Measurements from ENCODE around the gene RAB1B.
A peak's percentile ranks its signal among the peaks of the same experiment; 100 is the strongest.

Gene RAB1B

DNA sequence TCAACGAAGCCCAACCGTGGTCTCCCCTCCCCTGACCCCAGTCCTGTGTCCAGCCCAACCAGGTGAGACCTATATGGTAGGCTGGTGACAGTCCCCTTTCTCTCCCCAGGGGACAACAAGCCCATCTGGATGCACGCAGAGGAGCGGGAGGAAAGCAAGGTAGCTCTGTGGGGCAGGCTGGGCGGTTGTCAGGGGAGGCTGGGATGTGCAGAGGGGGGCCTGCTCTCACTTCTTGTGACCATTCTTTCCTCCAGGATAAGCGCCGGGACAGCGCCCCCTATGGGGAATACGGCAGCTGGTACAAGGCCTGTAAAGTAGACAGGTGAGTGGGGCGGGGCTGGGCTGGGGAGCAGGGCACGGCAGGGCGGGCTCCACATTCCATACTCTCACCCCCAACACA is 3.5 kb upstream of the RAB1B start:
- TF ChIP-seq, protein P1, sequence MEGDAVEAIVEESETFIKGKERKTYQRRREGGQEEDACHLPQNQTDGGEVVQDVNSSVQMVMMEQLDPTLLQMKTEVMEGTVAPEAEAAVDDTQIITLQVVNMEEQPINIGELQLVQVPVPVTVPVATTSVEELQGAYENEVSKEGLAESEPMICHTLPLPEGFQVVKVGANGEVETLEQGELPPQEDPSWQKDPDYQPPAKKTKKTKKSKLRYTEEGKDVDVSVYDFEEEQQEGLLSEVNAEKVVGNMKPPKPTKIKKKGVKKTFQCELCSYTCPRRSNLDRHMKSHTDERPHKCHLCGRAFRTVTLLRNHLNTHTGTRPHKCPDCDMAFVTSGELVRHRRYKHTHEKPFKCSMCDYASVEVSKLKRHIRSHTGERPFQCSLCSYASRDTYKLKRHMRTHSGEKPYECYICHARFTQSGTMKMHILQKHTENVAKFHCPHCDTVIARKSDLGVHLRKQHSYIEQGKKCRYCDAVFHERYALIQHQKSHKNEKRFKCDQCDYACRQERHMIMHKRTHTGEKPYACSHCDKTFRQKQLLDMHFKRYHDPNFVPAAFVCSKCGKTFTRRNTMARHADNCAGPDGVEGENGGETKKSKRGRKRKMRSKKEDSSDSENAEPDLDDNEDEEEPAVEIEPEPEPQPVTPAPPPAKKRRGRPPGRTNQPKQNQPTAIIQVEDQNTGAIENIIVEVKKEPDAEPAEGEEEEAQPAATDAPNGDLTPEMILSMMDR (conservative IDR thresholded peaks at IDR 0.05; ENCODE audit: control insufficient read depth, insufficient read depth, low read depth, low read length), result peak; percentile 30
- DNase-seq (ENCODE audit: low read depth), result no peak
- no peak overlapping the region for H3K4me3 ChIP-seq (ENCODE audit: control insufficient read depth, low read depth, low read length)

GRCh38 chr11:66265531-66266377 is 2.7 kb upstream of the RAB1B start:
- DNase-seq (ENCODE audit: low read depth), result no peak
- no peak overlapping the region for H3K4me3 ChIP-seq (ENCODE audit: control insufficient read depth, low read depth, low read length)
- TF ChIP-seq, protein P1 (conservative IDR thresholded peaks at IDR 0.05; ENCODE audit: control insufficient read depth, insufficient read depth, low read depth, low read length), result no peak

DNA sequence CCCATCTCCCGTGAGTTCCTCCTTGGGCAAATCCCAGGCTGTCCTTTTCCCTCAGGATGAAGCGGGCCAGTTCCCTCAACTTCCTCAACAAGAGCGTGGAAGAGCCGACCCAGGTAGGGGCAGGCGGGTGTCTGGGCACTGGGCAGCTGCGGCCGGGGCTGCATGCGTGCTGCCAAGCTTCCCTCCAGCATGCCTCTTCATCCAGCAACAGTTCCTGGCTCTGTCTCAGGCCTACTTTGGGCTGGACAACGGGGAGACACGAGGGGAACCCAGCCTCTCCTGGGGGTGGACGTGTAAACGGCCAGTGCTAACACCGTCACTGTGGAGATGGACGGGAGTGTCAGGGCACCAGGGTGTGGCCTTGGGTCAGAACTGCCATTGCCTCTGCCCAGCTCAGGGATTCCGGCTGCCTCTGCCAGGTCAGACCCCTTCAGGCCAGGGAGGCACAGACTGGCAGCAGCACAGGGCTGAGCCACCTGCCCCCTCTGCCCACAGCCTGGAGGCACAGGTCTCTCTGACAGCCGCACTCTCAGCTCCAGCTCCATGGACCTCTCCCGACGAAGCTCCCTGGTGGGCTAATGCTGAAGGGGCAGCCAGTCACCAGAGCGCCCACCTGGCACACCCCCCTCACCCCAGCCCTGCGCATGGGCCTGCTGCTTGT is 1.9 kb upstream of the RAB1B start:
- TF ChIP-seq, protein P1 (conservative IDR thresholded peaks at IDR 0.05; ENCODE audit: control insufficient read depth, insufficient read depth, low read depth, low read length), result no peak
- DNase-seq (ENCODE audit: low read depth), result no peak
- H3K4me3 ChIP-seq (ENCODE audit: control insufficient read depth, low read depth, low read length), result peak overlapping the region; percentile 63

DNA sequence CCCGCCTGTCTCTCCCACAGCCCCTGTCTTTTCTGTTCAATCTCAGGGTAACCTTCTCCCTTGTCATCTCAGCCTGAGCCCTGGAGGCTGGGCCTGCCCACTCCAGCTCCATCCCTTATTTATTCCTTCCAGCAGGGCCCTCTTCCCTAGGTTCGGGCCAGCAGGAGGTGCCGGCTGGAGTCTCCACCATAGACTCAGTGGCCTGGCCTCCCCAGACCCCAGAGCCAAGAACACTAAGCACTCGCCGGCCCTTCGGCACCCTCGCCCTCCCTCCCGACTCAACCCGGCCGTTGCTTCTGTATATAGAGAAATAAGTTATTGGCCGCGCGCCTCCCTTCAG is 1.4 kb upstream of the RAB1B start:
- TF ChIP-seq, protein P1 (conservative IDR thresholded peaks at IDR 0.05; ENCODE audit: control insufficient read depth, insufficient read depth, low read depth, low read length), result no peak
- peak overlapping the region; percentile 63 for H3K4me3 ChIP-seq (ENCODE audit: control insufficient read depth, low read depth, low read length)
- DNase-seq (ENCODE audit: low read depth), result no peak

DNA sequence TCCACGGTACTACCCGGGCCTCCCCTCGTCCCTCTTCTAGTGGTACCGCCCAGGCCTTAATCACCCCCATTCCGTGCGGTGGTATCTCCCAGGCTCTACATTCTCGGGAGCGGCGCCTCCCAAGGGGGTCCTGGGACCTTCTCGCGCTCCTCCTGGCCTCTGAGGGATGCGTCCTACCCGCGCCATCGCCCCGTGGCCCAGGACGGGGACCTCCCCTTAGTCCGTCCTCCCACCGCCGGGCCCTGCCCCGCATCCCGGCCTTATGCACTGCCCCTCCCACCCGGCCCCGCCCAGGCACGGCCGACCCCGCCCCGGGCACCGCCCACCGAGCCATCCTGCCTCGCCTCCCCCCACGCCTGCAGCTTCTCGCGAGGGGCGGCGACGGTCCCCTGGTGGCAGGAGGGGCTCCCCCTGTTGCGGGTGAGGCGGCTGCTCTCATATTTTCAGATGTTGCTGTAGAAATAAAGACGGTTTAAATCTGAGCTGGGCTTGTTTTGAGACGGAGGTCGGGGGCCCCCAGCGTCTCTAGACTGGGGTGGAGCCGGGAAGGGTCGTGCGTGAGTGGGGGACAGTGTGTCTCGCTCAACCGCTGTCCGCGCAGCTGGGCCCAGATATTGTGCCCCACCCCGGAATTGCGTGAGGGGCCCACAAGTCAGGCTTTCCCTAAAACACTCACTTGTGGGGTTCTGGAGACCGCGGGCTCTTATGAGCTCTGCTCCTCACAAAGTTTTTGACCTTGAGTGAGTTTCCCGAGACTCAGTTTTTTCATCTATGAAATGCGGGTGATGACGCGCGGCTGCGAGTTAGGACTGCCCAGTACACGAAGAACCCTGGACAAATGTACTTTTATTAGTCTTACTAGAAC is 828 bp upstream of the RAB1B start:
- peak overlapping the region; percentile 63 for H3K4me3 ChIP-seq (ENCODE audit: control insufficient read depth, low read depth, low read length)

More for the DNA sequence above, 828 bp upstream of the RAB1B start:
- TF ChIP-seq, protein P1 (conservative IDR thresholded peaks at IDR 0.05; ENCODE audit: control insufficient read depth, insufficient read depth, low read depth, low read length), result no peak
- peak; percentile 76 for DNase-seq (ENCODE audit: low read depth)

Data from fibroblast of mammary gland (primary cell).